Measurements from ENCODE around the gene CCDC51.
A peak's percentile ranks its signal among the peaks of the same experiment; 100 is the strongest.
"Not testable (repeated sequence)": the region's sequence is repeated elsewhere in the genome, so short reads cannot be mapped to it uniquely, and the experiment has no call there.

The CCDC51 gene

GRCh38 chr3:48439820-48440589 is at the start of gene CCDC51, which contains the start of gene TMA7:
Gene CCDC51, minus strand, starts transcription at chr3:48440119. Its CDS starts 4,991 bp downstream, at chr3:48435128.
Gene TMA7, plus strand, starts transcription at chr3:48440257. Its CDS starts 40 bp downstream, at chr3:48440297.
- DNase-seq (ENCODE audit: low read depth in 2 of 2), result peak; percentile 98 to 99

GRCh38 chr3:48486952-48487351 is 47.0 kb upstream of the CCDC51 start:
- DNase-seq (ENCODE audit: low read depth in 2 of 2), result no peak

GRCh38 chr3:48482822-48483221 is 42.9 kb upstream of the CCDC51 start:
- DNase-seq (ENCODE audit: low read depth in 2 of 2), result not testable (repeated sequence)

GRCh38 chr3:48480891-48481290 is 41.0 kb upstream of the CCDC51 start:
- not testable (repeated sequence) for DNase-seq (ENCODE audit: low read depth in 2 of 2)

GRCh38 chr3:48478626-48479555 is 39.0 kb upstream of the CCDC51 start:
- no peak for DNase-seq (ENCODE audit: low read depth in 2 of 2)

GRCh38 chr3:48477959-48478520 is 38.1 kb upstream of the CCDC51 start:
- DNase-seq (ENCODE audit: low read depth in 2 of 2), result no peak

- no peak for DNase-seq (ENCODE audit: low read depth in 2 of 2)
Measured at GRCh38 chr3:48476426-48477053, 36.6 kb upstream of the CCDC51 start.

- DNase-seq (ENCODE audit: low read depth in 2 of 2), result no peak
Measured at GRCh38 chr3:48475188-48475587, 35.3 kb upstream of the CCDC51 start.

GRCh38 chr3:48474619-48475018 is 34.7 kb upstream of the CCDC51 start:
- DNase-seq (ENCODE audit: low read depth in 2 of 2), result no peak

- not testable (repeated sequence) for DNase-seq (ENCODE audit: low read depth in 2 of 2)
Measured at GRCh38 chr3:48474031-48474430, 34.1 kb upstream of the CCDC51 start.

- DNase-seq (ENCODE audit: low read depth in 2 of 2), result no peak
Measured at GRCh38 chr3:48473617-48473952, 33.7 kb upstream of the CCDC51 start.

GRCh38 chr3:48472923-48473616 is 33.2 kb upstream of the CCDC51 start:
- peak; percentile 88 to 96 for DNase-seq (ENCODE audit: low read depth in 2 of 2)

- DNase-seq (ENCODE audit: low read depth in 2 of 2), result no peak
Measured at GRCh38 chr3:48472673-48472922, 32.7 kb upstream of the CCDC51 start.

- no peak for DNase-seq (ENCODE audit: low read depth in 2 of 2)
Measured at GRCh38 chr3:48470286-48470685, 30.4 kb upstream of the CCDC51 start.

GRCh38 chr3:48469046-48469915 is 29.4 kb upstream of the CCDC51 start:
- DNase-seq (ENCODE audit: low read depth in 2 of 2), result no peak

GRCh38 chr3:48468329-48468731 is 28.4 kb upstream of the CCDC51 start:
- DNase-seq (ENCODE audit: low read depth in 2 of 2), result no peak

- DNase-seq (ENCODE audit: low read depth in 2 of 2), result no peak
Measured at GRCh38 chr3:48467473-48468267, 27.8 kb upstream of the CCDC51 start.

- no peak for DNase-seq (ENCODE audit: low read depth in 2 of 2)
Measured at GRCh38 chr3:48467110-48467454, 27.2 kb upstream of the CCDC51 start.

- no peak for DNase-seq (ENCODE audit: low read depth in 2 of 2)
Measured at GRCh38 chr3:48466386-48467109, 26.6 kb upstream of the CCDC51 start.
